OCI-LY7 (cell line): ENCODE data around the gene NLRP3. TPM values are rescaled to one million over a fixed set of nuclear protein-coding genes. Genes with fewer than 3 reads are reported as not detected.
"Not testable (repeated sequence)": the region's sequence is repeated elsewhere in the genome, so short reads cannot be mapped to it uniquely, and the experiment has no call there.

Source experiments
- BruUV-seq: library from RNA; stranded (reverse); fragments of 400-500 nt; replicated peaks from 2 replicates; lab custom pipeline; 2021; lab: Mats Ljungman, UMichigan
- CTCF ChIA-PET: fragments of 300-600 bp; sonication (Branson Sonifier 250); formaldehyde crosslinking; loops from one replicate; lab custom pipeline; 2022; ENCODE audit warnings: antibody characterized with exemption; ENCODE audit not compliant: unreplicated experiment; lab: Charles Lee
- POLR2A ChIA-PET: fragments of 300-600 bp; sonication (Branson Sonifier 250); formaldehyde crosslinking; loops from one replicate; lab custom pipeline; 2022; ENCODE audit warnings: antibody characterized with exemption; lab: Charles Lee
- DNase-seq: peaks from one replicate; pipeline ENCODE4 v3.0.0-alpha.2; 2015; ENCODE audit warnings: low spot score
- H2AFZ ChIP-seq: fragments of 200-600 bp; sonication (generic), shearing (Covaris generic); 2 replicates; pipeline ENCODE4 v1.6.1; 2014; ENCODE audit warnings: mild to moderate bottlenecking, antibody characterized with exemption, low read length, moderate library complexity
- H3K27ac ChIP-seq: fragments of 200-600 bp; sonication (generic); 2 replicates; pipeline ENCODE4 v1.5.1; 2014; ENCODE audit warnings: mixed run types, low read depth, mild to moderate bottlenecking, moderate library complexity, low read length, inconsistent platforms; ENCODE audit not compliant: poor library complexity, severe bottlenecking
- H3K36me3 ChIP-seq: fragments of 200-600 bp; sonication (generic); 2 replicates; pipeline ENCODE4 v1.6.1; 2014; ENCODE audit warnings: mild to moderate bottlenecking, antibody characterized with exemption, low read length, moderate library complexity, mixed read lengths; ENCODE audit not compliant: insufficient read depth
- H3K4me1 ChIP-seq: fragments of 200-600 bp; sonication (generic); 2 replicates; pipeline ENCODE4 v1.5.1; 2014; ENCODE audit warnings: mild to moderate bottlenecking, low read length; ENCODE audit not compliant: insufficient read depth, poor library complexity, severe bottlenecking
- H3K4me2 ChIP-seq: fragments of 200-600 bp; sonication (generic); 2 replicates; pipeline ENCODE4 v1.6.1; 2014; ENCODE audit warnings: mild to moderate bottlenecking, low read length
- H3K4me3 ChIP-seq: fragments of 200-600 bp; sonication (generic); 2 replicates; pipeline ENCODE4 v1.5.1; 2014; ENCODE audit warnings: mild to moderate bottlenecking, low read depth, low read length; ENCODE audit not compliant: poor library complexity, severe bottlenecking
- H3K79me2 ChIP-seq: fragments of 200-600 bp; sonication (generic); 2 replicates; pipeline ENCODE4 v1.6.1; 2016; ENCODE audit warnings: low read depth, mild to moderate bottlenecking, low read length, moderate library complexity, mixed read lengths; ENCODE audit not compliant: insufficient read depth
- H3K9me2 ChIP-seq: fragments of 200-600 bp; sonication (generic); 2 replicates; pipeline ENCODE4 v1.6.1; 2016; ENCODE audit warnings: mild to moderate bottlenecking, low read length, mixed read lengths; ENCODE audit not compliant: insufficient read depth
- H3K9me3 ChIP-seq: fragments of 200-600 bp; sonication (generic); 2 replicates; pipeline ENCODE4 v1.6.1; 2014; ENCODE audit warnings: mild to moderate bottlenecking, mixed run types, low read length, mixed read lengths
- H4K20me1 ChIP-seq: fragments of 200-600 bp; sonication (generic); 2 replicates; pipeline ENCODE4 v1.6.1; 2014; ENCODE audit warnings: mild to moderate bottlenecking, antibody characterized with exemption, low read length, moderate library complexity, mixed read lengths; ENCODE audit not compliant: insufficient read depth
- CTCF ChIP-seq: fragments of 200-600 bp; sonication (generic); conservative IDR thresholded peaks from 2 replicates; pipeline ENCODE4 v1.5.1; 2014; ENCODE audit warnings: mild to moderate bottlenecking, antibody characterized with exemption, low read length, moderate library complexity, mixed read lengths
- EZH2phosphoT487 ChIP-seq: fragments of 200-600 bp; sonication (generic); IDR thresholded peaks from 2 replicates; pipeline ENCODE4 v1.6.1; 2018; ENCODE audit warnings: low read depth, borderline replicate concordance, mild to moderate bottlenecking, mixed run types, antibody characterized with exemption, low read length, moderate library complexity, mixed read lengths
- intact Hi-C: fragments of 100-400 bp; cut with micrococcal nuclease; formaldehyde crosslinking; loops from one replicate; pipeline ENCODE4 v1.10.0; 2022; ENCODE audit not compliant: unreplicated experiment
- total RNA-seq, 2 experiments: library from RNA; depleted of rRNA in 1 of 2; stranded (reverse); fragments of >200 nt in 1 of 2; shearing (Covaris generic) in 1 of 2; gene quantifications; 2 replicates each; pipeline ENCODE4 v1.2.3, GENCODE V29; 2014 to 2022

Gene NLRP3
- total RNA-seq, 2 experiments from 2014 or later: not detected

- H3K9me3 ChIP-seq: no peaks in the 10 kb centered on the region
- TF ChIP-seq CTCF (peak; percentile 72), EZH2phosphoT487 (no peak)
- H4K20me1 ChIP-seq: no peaks in the 10 kb centered on the region
- peak overlapping the region; percentile 59 for H3K4me2 ChIP-seq
- POLR2A ChIA-PET: interaction anchor here (0.7 kb wide), 2 partner anchors 21 to 70 kb away, joined by 3 to 5 read pairs; no protein-coding TSS in a partner anchor
- no peaks in the 10 kb centered on the region for H3K9me2 ChIP-seq
- H3K4me3 ChIP-seq: peak overlapping the region; percentile 61
- peak; percentile 71 for DNase-seq
- H3K27ac ChIP-seq: no peak overlapping the region
- H3K36me3 ChIP-seq: no peaks in the 10 kb centered on the region
- no peaks in the 10 kb centered on the region for H3K79me2 ChIP-seq
- no peaks in the 10 kb centered on the region for H3K4me1 ChIP-seq
- H2AFZ ChIP-seq: peak overlapping the region; percentile 78; the same call in 1 of the 2 replicates
- intact Hi-C loops: loop anchor here (5.0 kb wide), 1 partner anchor 204 kb away; no protein-coding TSS in a partner anchor
- CTCF ChIA-PET: no interaction called here
- BruUV-seq: no TSS peak
Measured at GRCh38 chr1:247373721-247374141, 42.2 kb upstream of the NLRP3 start.

GRCh38 chr1:247374651-247375334, 41.2 kb upstream of the NLRP3 start:
- H3K27ac ChIP-seq, DNase-seq, H3K4me1 ChIP-seq, H2AFZ ChIP-seq, H3K4me2 ChIP-seq, BruUV-seq, H3K79me2 ChIP-seq, CTCF ChIA-PET, H3K4me3 ChIP-seq, H3K9me3 ChIP-seq, H4K20me1 ChIP-seq, H3K9me2 ChIP-seq, H3K36me3 ChIP-seq: not testable (repeated sequence)
- intact Hi-C loops: loop anchor here (5.0 kb wide), 1 partner anchor 203 kb away; no protein-coding TSS in a partner anchor
- POLR2A ChIA-PET: interaction anchor here (0.7 kb wide), 1 partner anchor 71 kb away, joined by 3 read pairs; no protein-coding TSS in a partner anchor

- H3K4me3 ChIP-seq: no peak overlapping the region
- H3K36me3 ChIP-seq: no peaks in the 10 kb centered on the region
- H3K4me2 ChIP-seq: no peak overlapping the region
- POLR2A ChIA-PET: interaction anchor here (0.7 kb wide), 1 partner anchor 12 kb away, joined by 4 read pairs; no protein-coding TSS in a partner anchor
- H3K27ac ChIP-seq: no peak overlapping the region
- no peaks in the 10 kb centered on the region for H4K20me1 ChIP-seq
- DNase-seq: no peak
- no peaks in the 10 kb centered on the region for H3K79me2 ChIP-seq
- CTCF ChIA-PET: no interaction called here
- BruUV-seq: no TSS peak
- H3K9me3 ChIP-seq: no peaks in the 10 kb centered on the region
- H3K4me1 ChIP-seq: no peaks in the 10 kb centered on the region
- TF ChIP-seq CTCF (no peak), EZH2phosphoT487 (no peak)
- no peak overlapping the region for H2AFZ ChIP-seq
- intact Hi-C loops: no loop called here
- no peaks in the 10 kb centered on the region for H3K9me2 ChIP-seq
Measured at GRCh38 chr1:247375747-247376146, 40.2 kb upstream of the NLRP3 start.
